OCI-LY1 (cell line): ENCODE measurements around the gene TP73.

Experiments
- H2AFZ ChIP-seq: fragments of 200-600 bp; sonication (generic), shearing (Covaris generic); 2 replicates; pipeline ENCODE4 v1.6.0; 2014; ENCODE audit warnings: antibody characterized with exemption, mild to moderate bottlenecking, low read length
- H3F3A ChIP-seq: fragments of 200-600 bp; sonication (generic), shearing (Covaris generic); 2 replicates; pipeline ENCODE4 v1.6.0; 2014; ENCODE audit warnings: mild to moderate bottlenecking, antibody characterized with exemption, low read length, moderate library complexity; ENCODE audit not compliant: insufficient read depth
- H3K27ac ChIP-seq: fragments of 200-600 bp; sonication (generic); 2 replicates; pipeline ENCODE4 v1.5.1; 2014; ENCODE audit warnings: low read length, mixed run types, mild to moderate bottlenecking, low read depth; ENCODE audit not compliant: poor library complexity, severe bottlenecking
- H3K27me3 ChIP-seq: fragments of 200-600 bp; sonication (generic); 2 replicates; pipeline ENCODE4 v1.6.0; 2014; ENCODE audit warnings: antibody characterized with exemption, mild to moderate bottlenecking, low read length, moderate library complexity; ENCODE audit not compliant: insufficient read depth
- H3K36me3 ChIP-seq: fragments of 200-600 bp; sonication (generic); 2 replicates; pipeline ENCODE4 v1.6.1; 2014; ENCODE audit warnings: mild to moderate bottlenecking, antibody characterized with exemption, low read length, moderate library complexity, mixed read lengths; ENCODE audit not compliant: insufficient read depth
- H3K4me1 ChIP-seq: fragments of 200-600 bp; sonication (generic); 2 replicates; pipeline ENCODE4 v1.5.1; 2014; ENCODE audit warnings: mild to moderate bottlenecking, low read length, moderate library complexity; ENCODE audit not compliant: insufficient read depth, severe bottlenecking
- H3K4me2 ChIP-seq: fragments of 200-600 bp; sonication (generic), shearing (Covaris generic); 2 replicates; pipeline ENCODE4 v1.6.1; 2014; ENCODE audit warnings: low read length
- H3K4me3 ChIP-seq: fragments of 200-600 bp; sonication (generic); 2 replicates; pipeline ENCODE4 v1.5.1; 2014; ENCODE audit warnings: low read length, low read depth, mild to moderate bottlenecking, mixed read lengths; ENCODE audit not compliant: poor library complexity, severe bottlenecking
- H3K79me2 ChIP-seq: fragments of 200-600 bp; shearing (Covaris generic); 2 replicates; pipeline ENCODE4 v1.6.1; 2016; ENCODE audit warnings: mixed run types, low read length, mixed read lengths; ENCODE audit not compliant: insufficient read depth
- H3K9ac ChIP-seq: fragments of 200-600 bp; sonication (generic), shearing (Covaris generic); 2 replicates; pipeline ENCODE4 v1.6.1; 2014; ENCODE audit warnings: mild to moderate bottlenecking, low read length, mixed read lengths
- H3K9me2 ChIP-seq: fragments of 200-600 bp; sonication (generic), shearing (Covaris generic); 2 replicates; pipeline ENCODE4 v1.6.1; 2014; ENCODE audit warnings: low read depth, mild to moderate bottlenecking, low read length, mixed read lengths
- H3K9me3 ChIP-seq: fragments of 200-600 bp; shearing (Covaris generic); 2 replicates; pipeline ENCODE4 v1.6.1; 2014; ENCODE audit warnings: low read length, mixed read lengths
- H4K20me1 ChIP-seq: fragments of 200-600 bp; sonication (generic), shearing (Covaris generic); 2 replicates; pipeline ENCODE4 v1.6.0; 2016; ENCODE audit warnings: mild to moderate bottlenecking, low read length; ENCODE audit not compliant: insufficient read depth
- CTCF ChIP-seq: fragments of 200-600 bp; sonication (generic), shearing (Covaris generic); IDR thresholded peaks from 2 replicates; pipeline ENCODE4 v1.5.1; 2017; ENCODE audit warnings: mild to moderate bottlenecking, antibody characterized with exemption, low read length, moderate library complexity, mixed read lengths
- EZH2 ChIP-seq: fragments of 200-600 bp; sonication (generic), shearing (Covaris generic); IDR thresholded peaks from 2 replicates; pipeline ENCODE4 v1.8.0; 2017; ENCODE audit warnings: borderline replicate concordance, mixed run types, mild to moderate bottlenecking, antibody characterized with exemption, low read length, moderate library complexity, mixed read lengths

The TP73 gene

GRCh38 chr1:3714814-3715213 lies 62.5 kb downstream of the TP73 start:
- Histone ChIP-seq H2AFZ (no peak overlapping the region), H4K20me1 (no peaks in the 10 kb centered on the region), H3F3A (no peaks in the 10 kb centered on the region), H3K9me2 (no peaks in the 10 kb centered on the region), H3K79me2 (no peaks in the 10 kb centered on the region), H3K9ac (no peak overlapping the region), H3K36me3 (no peaks in the 10 kb centered on the region), H3K4me3 (no peak overlapping the region), H3K27ac (no peak overlapping the region), H3K27me3 (no peaks in the 10 kb centered on the region; the same call in 1 of the 2 replicates), H3K4me1 (no peaks in the 10 kb centered on the region), H3K4me2 (no peak overlapping the region), H3K9me3 (no peaks in the 10 kb centered on the region)
- TF ChIP-seq EZH2: no peak
- no peak for TF ChIP-seq CTCF

- no peak for TF ChIP-seq CTCF
- TF ChIP-seq EZH2: no peak
- H2AFZ ChIP-seq: no peak overlapping the region
- H3K36me3 ChIP-seq: no peaks in the 10 kb centered on the region
- no peaks in the 10 kb centered on the region for H3K79me2 ChIP-seq
- H3K4me2 ChIP-seq: no peak overlapping the region
- no peaks in the 10 kb centered on the region for H3K9me2 ChIP-seq
- H3F3A ChIP-seq: no peaks in the 10 kb centered on the region
- no peak overlapping the region for H3K4me3 ChIP-seq
- H3K9ac ChIP-seq: no peak overlapping the region
- H3K4me1 ChIP-seq: no peaks in the 10 kb centered on the region
- no peaks in the 10 kb centered on the region for H3K9me3 ChIP-seq
- H3K27ac ChIP-seq: no peak overlapping the region
- no peaks in the 10 kb centered on the region for H4K20me1 ChIP-seq
- no peaks in the 10 kb centered on the region; the same call in 1 of the 2 replicates for H3K27me3 ChIP-seq
These were observed 64.0 kb downstream of the TP73 start for GRCh38 chr1:3716351-3716750.

- H3K36me3 ChIP-seq: no peaks in the 10 kb centered on the region
- H3K9ac ChIP-seq: no peak overlapping the region
- H3K27me3 ChIP-seq: no peaks in the 10 kb centered on the region; the same call in 1 of the 2 replicates
- H3K4me1 ChIP-seq: no peaks in the 10 kb centered on the region
- H3F3A ChIP-seq: no peaks in the 10 kb centered on the region
- no peak for TF ChIP-seq CTCF
- TF ChIP-seq EZH2: no peak
- no peak overlapping the region for H3K4me2 ChIP-seq
- no peak overlapping the region for H3K27ac ChIP-seq
- no peaks in the 10 kb centered on the region for H4K20me1 ChIP-seq
- no peak overlapping the region for H3K4me3 ChIP-seq
- no peaks in the 10 kb centered on the region for H3K79me2 ChIP-seq
- no peak overlapping the region for H2AFZ ChIP-seq
- H3K9me2 ChIP-seq: no peaks in the 10 kb centered on the region
- no peaks in the 10 kb centered on the region for H3K9me3 ChIP-seq
These were observed 64.9 kb downstream of the TP73 start for GRCh38 chr1:3717041-3717714.
